ENCODE results near the gene CACNA2D3.

DNA sequence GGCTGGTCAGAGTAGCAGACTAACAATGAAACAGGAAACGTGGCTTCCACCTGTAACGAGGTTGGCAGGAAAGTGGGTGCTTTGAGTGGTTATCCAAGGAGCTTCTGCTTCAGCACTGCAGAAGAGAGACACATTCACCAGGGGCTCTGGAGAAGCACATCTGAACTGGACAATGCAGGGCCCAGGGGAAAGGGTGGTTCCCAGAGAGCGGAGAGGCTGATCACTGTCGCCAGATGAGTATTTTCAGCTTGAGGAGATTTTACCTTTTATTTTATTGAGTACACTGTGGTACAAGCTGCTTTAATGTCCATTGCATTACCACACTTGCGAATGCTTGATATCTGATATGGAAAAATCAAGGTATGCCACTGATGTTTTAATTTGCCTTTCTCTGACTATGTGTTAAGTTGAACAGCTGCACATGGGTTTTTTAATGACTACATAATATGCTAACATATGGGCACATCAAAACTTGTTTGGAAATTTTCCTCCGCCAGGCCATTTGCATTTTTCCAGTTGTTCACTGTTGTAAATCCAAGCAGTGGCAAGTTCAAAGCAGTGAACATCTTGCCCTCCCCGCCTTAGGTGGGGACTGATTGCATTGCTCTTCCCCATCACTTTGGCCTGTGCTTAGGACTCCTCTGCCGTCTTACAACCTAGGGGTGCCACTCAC lies 753.4 kb downstream of the CACNA2D3 start:
- TF ChIP-seq EZH2 (IDR thresholded peaks at IDR 0.05): no peak
- TF ChIP-seq POLR2AphosphoS5 (IDR thresholded peaks at IDR 0.05; ENCODE audit: borderline replicate concordance, low read depth, low read length): no peak
